ENCODE results near the gene IL1B.

DNA sequence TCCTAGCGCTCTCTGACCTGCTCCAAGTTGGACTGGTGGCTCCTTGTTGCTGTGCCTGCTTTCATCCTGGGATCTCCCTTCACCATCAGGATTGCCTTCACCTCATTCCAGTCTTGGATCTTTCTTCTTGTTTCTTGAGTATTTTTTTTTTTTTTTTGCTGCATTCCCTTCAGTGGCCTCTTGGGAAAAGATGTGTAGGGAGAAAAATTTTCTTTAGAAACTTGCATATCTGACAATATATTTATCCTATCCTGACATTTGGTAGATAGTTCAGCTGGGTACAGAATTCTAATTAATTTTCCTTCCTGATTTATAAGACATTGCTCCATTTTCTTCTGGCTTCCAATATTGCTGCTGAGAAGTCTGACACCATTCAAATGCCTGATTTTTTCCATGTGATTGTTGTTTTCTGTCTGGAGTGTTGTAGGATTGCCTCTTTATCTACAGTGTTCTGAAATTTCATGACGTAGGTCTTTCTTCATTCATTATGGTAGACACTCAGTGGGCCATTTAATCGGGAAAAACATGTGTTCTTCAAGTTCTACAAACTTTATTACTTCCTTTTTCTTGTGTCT, 29.3 kb downstream of the IL1B start:
- TF ChIP-seq, protein P1, sequence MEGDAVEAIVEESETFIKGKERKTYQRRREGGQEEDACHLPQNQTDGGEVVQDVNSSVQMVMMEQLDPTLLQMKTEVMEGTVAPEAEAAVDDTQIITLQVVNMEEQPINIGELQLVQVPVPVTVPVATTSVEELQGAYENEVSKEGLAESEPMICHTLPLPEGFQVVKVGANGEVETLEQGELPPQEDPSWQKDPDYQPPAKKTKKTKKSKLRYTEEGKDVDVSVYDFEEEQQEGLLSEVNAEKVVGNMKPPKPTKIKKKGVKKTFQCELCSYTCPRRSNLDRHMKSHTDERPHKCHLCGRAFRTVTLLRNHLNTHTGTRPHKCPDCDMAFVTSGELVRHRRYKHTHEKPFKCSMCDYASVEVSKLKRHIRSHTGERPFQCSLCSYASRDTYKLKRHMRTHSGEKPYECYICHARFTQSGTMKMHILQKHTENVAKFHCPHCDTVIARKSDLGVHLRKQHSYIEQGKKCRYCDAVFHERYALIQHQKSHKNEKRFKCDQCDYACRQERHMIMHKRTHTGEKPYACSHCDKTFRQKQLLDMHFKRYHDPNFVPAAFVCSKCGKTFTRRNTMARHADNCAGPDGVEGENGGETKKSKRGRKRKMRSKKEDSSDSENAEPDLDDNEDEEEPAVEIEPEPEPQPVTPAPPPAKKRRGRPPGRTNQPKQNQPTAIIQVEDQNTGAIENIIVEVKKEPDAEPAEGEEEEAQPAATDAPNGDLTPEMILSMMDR (IDR thresholded peaks at IDR 0.05) = no peak
- TF ChIP-seq POLR2A (IDR thresholded peaks at IDR 0.05) (no peak), POLR2AphosphoS5 (IDR thresholded peaks at IDR 0.05) (no peak)

Measured in breast epithelium (tissue), 3 donors.